Nucleus accumbens (tissue), 56 donors: ENCODE data around the gene PHYKPL.
"Not testable (repeated sequence)": the region's sequence is repeated elsewhere in the genome, so short reads cannot be mapped to it uniquely, and the experiment has no call there.

Experiments
- DNase-seq, 56 donors: peaks; one replicate each; lab custom pipeline; 2025; lab: John Stamatoyannopoulos, UW

The PHYKPL gene

GRCh38 chr5:178241231-178241663 is 8.6 kb upstream of the PHYKPL start:
- peak in 10 of 56 donors; percentile 5 to 59 (median 34) for DNase-seq

GRCh38 chr5:178240766-178241165 is 8.2 kb upstream of the PHYKPL start:
- no peak for DNase-seq

GRCh38 chr5:178240341-178240741 is 7.7 kb upstream of the PHYKPL start:
- no peak for DNase-seq

GRCh38 chr5:178239626-178240301 is 7.2 kb upstream of the PHYKPL start:
- not testable (repeated sequence) for DNase-seq

- no peak for DNase-seq
Measured at GRCh38 chr5:178238711-178239592, 6.3 kb upstream of the PHYKPL start.

- no peak for DNase-seq
Measured at GRCh38 chr5:178238313-178238635, 5.7 kb upstream of the PHYKPL start.

GRCh38 chr5:178237431-178238312 is 5.1 kb upstream of the PHYKPL start:
- no peak for DNase-seq

DNA sequence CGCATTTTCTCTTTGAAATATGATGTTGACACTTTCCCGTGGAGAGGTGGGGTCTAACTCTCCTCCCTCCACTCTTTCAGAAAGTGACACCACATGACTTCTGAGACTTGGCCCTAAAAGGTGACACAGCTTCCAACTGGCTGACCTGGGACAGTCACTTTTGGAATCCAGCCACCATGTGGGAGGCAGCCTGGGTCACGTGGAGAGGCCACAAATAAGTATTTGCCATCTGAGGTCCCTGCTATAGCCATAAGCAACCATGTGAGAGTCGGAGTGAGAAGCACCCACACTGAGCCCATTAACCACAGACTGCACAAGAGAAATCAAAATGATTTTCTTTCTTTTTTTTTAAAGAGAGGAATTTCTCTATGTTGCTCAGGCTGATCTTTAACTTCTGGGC is 4.1 kb upstream of the PHYKPL start:
- DNase-seq, result peak in 1 of 56 donors; percentile 15

- DNase-seq, result no peak
Measured at GRCh38 chr5:178236126-178236525, 3.5 kb upstream of the PHYKPL start.

- DNase-seq, result no peak
Measured at GRCh38 chr5:178235588-178235974, 3.0 kb upstream of the PHYKPL start.

GRCh38 chr5:178234750-178235587 is 2.4 kb upstream of the PHYKPL start:
- peak in 47 of 56 donors; percentile 8 to 87 (median 40) for DNase-seq

DNA sequence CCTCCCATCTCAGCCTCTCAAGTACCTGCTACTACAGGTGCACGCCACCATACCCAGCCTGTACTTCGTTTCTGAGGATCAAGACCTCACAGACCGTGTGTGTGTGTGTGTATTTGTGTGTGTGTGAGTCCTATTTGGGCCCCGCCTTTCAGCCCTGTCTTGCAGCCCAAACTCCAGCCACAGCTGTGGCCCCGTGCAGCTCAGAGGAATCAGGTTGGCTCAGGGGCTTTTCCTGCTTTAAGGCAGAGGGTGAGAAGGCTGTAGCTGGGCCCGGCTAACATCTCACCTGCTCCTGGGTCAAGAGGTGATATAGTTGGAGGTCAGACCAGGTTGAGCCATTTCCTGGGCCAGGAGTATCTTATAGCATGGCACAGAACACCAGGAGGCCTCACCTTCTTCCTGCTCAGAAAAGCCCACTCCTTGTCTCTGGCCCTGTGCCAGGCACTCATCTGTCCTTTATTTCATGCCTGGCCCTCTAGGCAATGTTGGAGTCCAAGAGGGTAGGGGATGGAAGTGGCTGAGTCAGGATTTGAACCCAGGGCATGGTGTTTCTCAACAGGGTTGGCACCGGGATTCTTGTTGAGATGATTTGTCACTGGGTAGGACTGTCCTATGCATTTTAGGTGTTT is 1.6 kb upstream of the PHYKPL start:
- no peak for DNase-seq

DNA sequence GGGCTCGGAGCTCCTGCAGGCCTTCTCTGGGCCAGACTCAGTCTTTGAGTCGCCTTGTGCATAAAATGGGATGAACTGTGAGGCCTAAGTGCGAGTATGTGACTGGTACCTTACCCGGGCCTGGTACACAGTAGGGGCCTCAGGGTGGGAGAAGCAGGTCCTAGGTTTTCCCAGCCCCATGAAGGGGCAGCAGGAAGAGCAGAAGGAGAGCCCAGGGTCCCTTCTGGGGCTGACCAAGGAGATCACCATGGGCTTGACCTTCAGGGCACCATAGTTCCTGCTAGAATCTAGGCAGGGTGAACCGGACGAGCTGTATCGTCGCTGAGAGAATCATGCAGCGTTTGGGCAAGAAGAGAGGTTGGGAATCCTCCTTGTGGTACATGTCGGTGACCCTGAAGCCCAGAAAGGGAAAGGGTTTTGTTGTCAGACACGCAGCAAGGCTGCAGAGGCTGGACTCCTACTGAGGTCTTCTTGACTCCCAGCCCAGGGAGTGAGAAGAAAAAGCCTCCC is 373 bp upstream of the PHYKPL start:
- DNase-seq, result peak in 5 of 56 donors; percentile 45 to 69 (median 47)

DNA sequence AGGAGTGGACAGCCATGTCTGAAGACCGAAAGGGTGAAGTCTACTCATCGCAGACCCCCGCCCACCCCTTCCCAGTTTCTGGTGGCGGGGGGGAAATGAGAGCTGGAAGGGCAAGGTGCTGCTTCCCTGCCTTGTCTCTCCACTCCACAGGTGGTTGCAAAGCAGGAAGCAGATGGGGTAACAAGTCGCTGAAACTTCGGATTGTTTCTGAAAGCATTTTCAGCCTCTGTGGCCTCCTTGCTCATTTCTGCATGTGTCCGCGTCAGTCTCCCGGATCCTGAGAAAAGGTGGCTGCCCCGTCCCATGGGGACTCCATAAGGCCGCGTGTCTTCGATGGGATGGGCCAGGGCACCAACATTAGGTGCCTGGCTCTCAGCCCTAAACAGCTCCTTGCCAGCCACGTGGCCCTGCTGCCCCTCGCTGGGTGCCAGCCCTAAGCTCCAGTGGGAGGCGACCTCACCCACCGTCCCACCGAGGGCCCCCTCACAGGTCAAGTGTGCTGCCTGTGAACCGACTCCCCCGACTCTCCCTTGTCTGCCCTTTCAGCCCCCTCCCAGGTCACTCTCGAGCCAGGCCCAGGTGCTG is 971 bp downstream of the PHYKPL start:
- no peak for DNase-seq

DNA sequence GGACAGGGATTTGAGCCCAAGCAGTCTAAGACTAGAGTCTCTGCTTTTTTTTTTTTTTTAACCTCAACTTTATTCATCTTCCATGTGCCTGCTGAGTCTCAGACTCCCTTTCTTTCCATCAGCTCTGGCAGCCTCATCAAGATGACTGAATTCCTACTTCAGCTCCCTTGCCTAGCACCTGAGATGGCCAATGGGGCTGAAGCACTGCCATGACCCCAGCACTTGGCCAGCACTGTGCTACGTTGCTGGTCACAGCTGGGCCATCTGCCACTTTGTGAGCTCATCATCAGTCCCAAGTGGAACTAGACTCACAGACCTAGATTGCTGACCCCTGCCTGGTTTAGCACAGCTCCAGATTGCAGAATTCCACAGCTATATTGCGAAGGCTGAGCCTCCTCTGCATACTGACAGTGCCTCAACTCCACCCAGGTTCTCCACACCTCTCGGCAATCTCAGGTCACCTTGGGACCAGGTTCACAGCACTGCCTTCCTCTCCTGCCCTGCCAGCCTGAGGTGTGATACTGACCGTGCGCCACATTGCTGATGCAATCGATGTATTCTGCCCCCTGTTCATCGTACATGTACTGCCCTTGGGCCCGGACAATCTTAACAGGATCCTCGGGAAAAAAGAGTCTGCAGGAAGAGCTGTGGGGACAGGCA is 1.6 kb downstream of the PHYKPL start:
- DNase-seq, result peak in 10 of 56 donors; percentile 5 to 60 (median 22)

- DNase-seq, result no peak
Measured at GRCh38 chr5:178229861-178230260, 2.7 kb downstream of the PHYKPL start.

DNA sequence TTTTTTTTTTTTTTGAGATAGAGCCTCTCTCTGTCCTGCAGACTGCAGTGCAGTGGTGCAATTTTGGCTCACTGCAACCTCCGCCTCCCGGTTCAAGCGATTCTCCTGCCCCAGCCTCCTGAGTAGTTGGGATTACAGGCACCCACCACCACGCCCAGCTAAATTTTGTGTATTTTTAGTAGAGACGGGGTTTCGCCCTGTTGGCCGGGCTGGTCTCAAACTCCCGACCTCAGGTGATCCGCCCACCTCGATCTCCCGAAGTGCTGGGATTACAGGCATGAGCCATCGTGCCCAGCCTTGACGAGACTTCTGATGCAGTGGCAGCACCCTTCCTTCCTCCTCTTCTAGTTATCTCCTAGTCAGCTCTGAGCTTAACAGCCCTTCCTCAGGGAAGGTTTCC is 3.5 kb downstream of the PHYKPL start:
- not testable (repeated sequence) for DNase-seq

DNA sequence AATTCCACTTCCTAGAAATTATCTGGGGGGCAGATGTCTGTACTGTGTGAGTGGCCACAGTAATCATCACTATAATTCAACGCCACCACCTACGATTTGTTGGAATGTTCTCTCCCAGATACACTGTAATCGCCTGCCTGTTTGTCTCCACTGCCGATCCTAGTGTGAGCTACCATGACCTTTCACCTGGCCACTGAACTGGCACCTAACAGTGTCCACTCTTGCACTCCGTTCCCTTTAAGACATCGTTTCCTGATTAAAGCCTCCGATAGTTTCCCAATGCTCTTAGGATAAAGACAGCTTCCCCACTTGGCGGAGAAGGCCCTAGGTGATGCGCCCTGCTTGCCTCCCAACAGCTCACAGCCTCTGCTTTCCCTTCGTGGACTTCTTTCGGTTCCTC is 4.0 kb downstream of the PHYKPL start:
- DNase-seq, result no peak
